ENCODE results near the gene MIPOL1. TPM values are rescaled to one million over a fixed set of nuclear protein-coding genes. Genes with fewer than 3 reads are reported as not detected.
A peak's percentile ranks its signal among the peaks of the same experiment; 100 is the strongest.

MIPOL1 gene
- total RNA-seq, 1 donor from 2014 or later = 12.1 TPM

DNA sequence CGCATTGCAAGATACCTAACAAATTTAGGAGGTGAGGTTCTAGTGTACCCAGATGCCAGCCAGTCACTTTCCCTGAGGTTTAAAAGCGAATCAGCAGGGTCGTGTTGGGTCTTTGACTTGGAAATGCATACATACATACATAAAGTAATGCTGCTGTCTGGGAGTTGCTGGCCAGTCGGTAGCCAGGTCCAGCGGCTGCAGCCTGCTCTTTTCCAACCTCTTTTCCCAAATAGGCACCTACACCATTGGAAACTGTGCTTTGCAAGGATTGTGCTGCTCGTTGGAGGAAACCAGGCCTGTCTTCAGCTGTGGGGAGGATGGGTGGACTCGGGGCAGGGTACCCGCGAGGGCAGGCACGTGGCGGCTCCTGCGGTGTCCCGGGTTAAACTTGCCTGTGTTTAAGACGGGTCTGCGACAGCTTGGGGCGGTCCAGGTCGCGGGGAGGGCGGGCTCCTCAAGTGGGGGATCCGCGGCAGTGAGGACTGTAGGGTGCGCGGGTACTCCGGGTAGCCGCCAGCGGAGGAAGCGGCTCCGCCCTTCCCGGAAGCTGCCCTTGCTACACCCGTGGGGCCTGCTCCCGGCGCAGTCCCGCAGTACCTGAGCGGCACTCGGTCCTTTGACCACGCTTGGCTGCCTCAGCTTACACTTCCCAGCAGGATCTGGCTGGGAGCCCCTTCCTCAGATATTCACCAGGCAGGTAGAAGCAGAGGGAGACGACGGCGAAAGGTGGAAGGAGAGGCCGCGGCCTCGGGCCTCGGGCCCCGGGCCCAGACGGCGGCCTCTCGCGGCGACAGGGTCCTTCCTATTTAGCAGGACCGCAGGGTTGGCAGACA lies 400.4 kb downstream of the MIPOL1 start:
- Mint-ChIP-seq H3K27me3 (ENCODE audit: unreplicated experiment) (peaks cover 47% of the 10 kb centered on the region), H3K36me3 (ENCODE audit: low read depth, unreplicated experiment) (peaks cover 5% of the 10 kb centered on the region), H3K9me3 (ENCODE audit: unreplicated experiment) (no peaks in the 10 kb centered on the region), H3K4me3 (ENCODE audit: unreplicated experiment) (peak overlapping the region; percentile 51), H3K27ac (ENCODE audit: unreplicated experiment) (no peak overlapping the region), H3K4me1 (ENCODE audit: unreplicated experiment) (peaks cover 21% of the 10 kb centered on the region)
- DNase-seq (ENCODE audit: low spot score) = no peak
- no peak for TF ChIP-seq CTCF (IDR thresholded peaks at IDR 0.05; ENCODE audit: unreplicated experiment)

- H3K4me3 Mint-ChIP-seq (ENCODE audit: unreplicated experiment) = peak overlapping the region; percentile 81
- no peak for TF ChIP-seq CTCF (IDR thresholded peaks at IDR 0.05; ENCODE audit: unreplicated experiment)
- no peak overlapping the region for H3K27ac Mint-ChIP-seq (ENCODE audit: unreplicated experiment)
- H3K36me3 Mint-ChIP-seq (ENCODE audit: low read depth, unreplicated experiment) = peaks cover 4% of the 10 kb centered on the region
- no peaks in the 10 kb centered on the region for H3K9me3 Mint-ChIP-seq (ENCODE audit: unreplicated experiment)
- peaks cover 47% of the 10 kb centered on the region for H3K27me3 Mint-ChIP-seq (ENCODE audit: unreplicated experiment)
- H3K4me1 Mint-ChIP-seq (ENCODE audit: unreplicated experiment) = peaks cover 20% of the 10 kb centered on the region
- DNase-seq (ENCODE audit: low spot score) = no peak
Observed at GRCh38 chr14:37598747-37599506, 401.2 kb downstream of the MIPOL1 start.

DNA sequence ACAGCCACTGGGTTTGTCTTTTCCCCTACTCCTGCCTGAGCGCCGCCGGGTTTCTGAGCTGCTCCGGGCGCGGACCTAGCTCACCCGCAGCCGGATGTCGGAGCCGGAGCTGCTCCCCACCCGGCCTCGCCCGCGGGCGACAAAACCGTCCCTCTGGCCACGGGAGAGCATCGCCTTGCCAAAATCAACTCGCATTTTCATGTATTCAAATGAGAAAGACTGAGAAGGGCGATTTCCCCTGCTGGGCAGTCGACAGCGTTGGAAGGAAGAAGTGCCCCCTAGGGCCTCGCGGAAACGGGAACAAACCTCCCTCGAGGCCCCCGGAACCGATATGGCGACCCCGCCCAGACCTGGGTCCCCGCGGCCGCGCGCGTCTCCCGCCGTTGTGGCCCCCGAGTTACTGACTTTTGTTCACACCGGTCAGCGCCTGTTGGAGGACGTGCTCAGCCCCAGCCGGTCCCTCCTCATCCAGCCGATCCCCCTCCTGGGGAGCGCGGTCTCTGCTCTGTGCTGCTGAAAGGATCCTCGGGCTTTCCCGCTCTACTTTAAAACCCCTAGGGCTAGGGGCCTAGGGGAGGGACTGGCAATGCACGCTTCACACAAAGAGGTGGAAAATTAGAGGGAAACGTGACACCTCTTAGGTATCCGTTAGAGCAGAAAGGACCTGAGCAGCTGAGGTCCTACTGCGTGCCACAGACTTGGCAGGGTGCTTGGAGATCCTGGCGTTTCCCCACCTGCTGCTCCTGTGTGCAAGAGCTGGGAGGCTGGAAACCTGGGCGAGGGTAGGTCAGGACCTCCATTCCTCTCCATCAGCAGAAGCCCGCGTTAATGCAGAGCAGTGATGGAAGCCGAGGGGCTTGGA lies 402.0 kb downstream of the MIPOL1 start:
- no peaks in the 10 kb centered on the region for H3K36me3 Mint-ChIP-seq (ENCODE audit: low read depth, unreplicated experiment)
- H3K9me3 Mint-ChIP-seq (ENCODE audit: unreplicated experiment) = no peaks in the 10 kb centered on the region
- DNase-seq (ENCODE audit: low spot score) = peak; percentile 32
- H3K4me1 Mint-ChIP-seq (ENCODE audit: unreplicated experiment) = peaks cover 17% of the 10 kb centered on the region
- H3K27ac Mint-ChIP-seq (ENCODE audit: unreplicated experiment) = no peak overlapping the region
- TF ChIP-seq CTCF (IDR thresholded peaks at IDR 0.05; ENCODE audit: unreplicated experiment) = no peak
- H3K4me3 Mint-ChIP-seq (ENCODE audit: unreplicated experiment) = peak overlapping the region; percentile 81
- peaks cover 49% of the 10 kb centered on the region for H3K27me3 Mint-ChIP-seq (ENCODE audit: unreplicated experiment)

DNA sequence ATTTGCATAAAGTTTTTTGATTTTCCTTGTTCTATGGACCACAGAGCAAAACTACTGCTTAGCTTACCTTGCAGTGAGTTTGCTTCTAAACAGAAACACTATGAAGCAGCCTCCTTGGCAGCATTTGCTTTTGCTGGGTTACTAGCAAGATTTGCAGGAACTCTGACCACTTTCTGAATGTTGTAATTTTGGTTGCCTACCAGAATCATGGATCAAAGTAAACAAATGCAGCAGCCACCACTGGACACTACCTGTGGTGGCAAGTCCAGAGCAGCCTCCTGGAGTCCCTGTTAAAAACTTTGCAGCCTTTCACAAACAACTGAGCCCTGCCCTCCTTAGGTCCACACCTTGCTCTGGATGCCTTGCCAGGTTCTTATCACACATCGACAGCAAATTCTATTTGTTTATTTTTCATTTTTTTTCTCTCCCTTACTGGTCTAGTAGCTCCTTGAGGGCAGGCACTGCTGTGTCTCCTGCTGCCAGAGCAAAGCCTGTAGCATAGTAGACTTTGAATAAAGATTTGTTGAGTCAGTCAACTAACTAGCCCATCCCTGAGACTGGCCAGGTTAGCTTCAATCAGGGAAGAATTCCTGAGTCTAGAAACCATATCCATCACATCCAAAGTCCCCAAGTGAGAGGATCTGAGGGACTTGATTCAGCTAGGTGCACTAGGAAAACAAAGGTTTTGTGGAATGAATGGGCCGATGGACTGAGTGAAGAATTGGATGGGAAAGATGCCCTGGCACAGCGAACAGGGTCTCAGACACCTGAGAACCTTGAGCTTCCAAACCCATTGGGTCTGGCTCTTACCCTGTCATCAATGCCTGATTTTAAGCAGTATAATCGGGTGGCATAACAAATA lies 403.4 kb downstream of the MIPOL1 start:
- no peak for DNase-seq (ENCODE audit: low spot score)
- peaks cover 47% of the 10 kb centered on the region for H3K27me3 Mint-ChIP-seq (ENCODE audit: unreplicated experiment)
- H3K4me3 Mint-ChIP-seq (ENCODE audit: unreplicated experiment) = peak overlapping the region; percentile 58
- H3K36me3 Mint-ChIP-seq (ENCODE audit: low read depth, unreplicated experiment) = no peaks in the 10 kb centered on the region
- no peak for TF ChIP-seq CTCF (IDR thresholded peaks at IDR 0.05; ENCODE audit: unreplicated experiment)
- no peak overlapping the region for H3K27ac Mint-ChIP-seq (ENCODE audit: unreplicated experiment)
- peaks cover 13% of the 10 kb centered on the region for H3K4me1 Mint-ChIP-seq (ENCODE audit: unreplicated experiment)
- no peaks in the 10 kb centered on the region for H3K9me3 Mint-ChIP-seq (ENCODE audit: unreplicated experiment)
